GM12801 (cell line): ENCODE results near the gene DPP6.

ENCODE experiments used
- CTCF ChIP-seq: IDR thresholded peaks from one replicate; pipeline ENCODE4 v1.5.1; 2011; ENCODE audit warnings: control low read depth; ENCODE audit not compliant: insufficient read length; ENCODE audit errors: extremely low read depth

The DPP6 gene

GRCh38 chr7:154905615-154906014, 853.4 kb downstream of the DPP6 start:
- no peak for TF ChIP-seq CTCF

GRCh38 chr7:154906201-154906600, 854.0 kb downstream of the DPP6 start:
- no peak for TF ChIP-seq CTCF

GRCh38 chr7:154906736-154907355, 854.6 kb downstream of the DPP6 start:
- TF ChIP-seq CTCF, result no peak

GRCh38 chr7:154907651-154908620, 855.7 kb downstream of the DPP6 start:
- no peak for TF ChIP-seq CTCF

GRCh38 chr7:154909241-154910105, 857.3 kb downstream of the DPP6 start:
- no peak for TF ChIP-seq CTCF

- no peak for TF ChIP-seq CTCF
Measured at GRCh38 chr7:154910125-154910524, 857.9 kb downstream of the DPP6 start.

- TF ChIP-seq CTCF, result no peak
Measured at GRCh38 chr7:154910977-154911376, 858.8 kb downstream of the DPP6 start.
